HepG2 (cell line): ENCODE data around the gene PXMP2. TPM values are rescaled to one million over a fixed set of nuclear protein-coding genes. Genes with fewer than 3 reads are reported as not detected.
A peak's percentile ranks its signal among the peaks of the same experiment; 100 is the strongest.

Experiments
- FOXA3 ChIP-seq: IDR thresholded peaks from 2 replicates; pipeline ENCODE4 v1.6.1; 2016; ENCODE audit warnings: missing genetic modification reagents, missing compliant biosample characterization
- NCOR1 ChIP-seq: fragments of 200-600 bp; sonication (generic); IDR thresholded peaks from 2 replicates; pipeline ENCODE4 v1.7.0; 2017; ENCODE audit warnings: antibody characterized with exemption, low read length, borderline replicate concordance
- SCMH1 ChIP-seq: sonication (generic); formaldehyde crosslinking; IDR thresholded peaks from 2 replicates; pipeline ENCODE4 v1.9.0; 2021; ENCODE audit warnings: missing genetic modification reagents, mild to moderate bottlenecking, borderline replicate concordance
- SMYD3 ChIP-seq: sonication (generic); formaldehyde crosslinking; IDR thresholded peaks from 2 replicates; pipeline ENCODE4 v1.8.1; 2023; ENCODE audit warnings: mild to moderate bottlenecking, missing genetic modification reagents
- ZBTB7B ChIP-seq: sonication (generic); formaldehyde crosslinking; IDR thresholded peaks from 2 replicates; pipeline ENCODE4 v1.4.0; 2020; ENCODE audit warnings: missing genetic modification reagents
- ZNF496 ChIP-seq: sonication (generic); formaldehyde crosslinking; IDR thresholded peaks from 2 replicates; pipeline ENCODE4 v1.8.1; 2023; ENCODE audit warnings: mild to moderate bottlenecking, moderate library complexity, missing genetic modification reagents; ENCODE audit not compliant: insufficient replicate concordance
- ZNF850 ChIP-seq: sonication (generic); formaldehyde crosslinking; conservative IDR thresholded peaks from 2 replicates; pipeline ENCODE4 v1.9.0; 2021; ENCODE audit warnings: mild to moderate bottlenecking, missing genetic modification reagents
- polyA plus RNA-seq, 8 experiments: library from polyadenylated mRNA; depleted of rRNA in 3 of 8; stranded (reverse) in 7 of 8; unstranded in 1 of 8; fragments of >200 nt; fragmentation: Illumina TruSeq in 4 of 8; extraction: Trizol in 4 of 8; gene quantifications; 2 replicates each; pipeline versions ENCODE4 v1.2.1 to v1.2.3, GENCODE V29; 2011 to 2016; ENCODE audit warnings: low read depth in 4 of 8, missing spikeins in 1 of 8, mixed read lengths in 1 of 8; ENCODE audit not compliant: insufficient read depth in 1 of 8
- total RNA-seq, 5 experiments: library from RNA; depleted of rRNA; stranded (reverse); fragments of >200 nt; fragmentation: Illumina TruSeq; extraction: Trizol; gene quantifications; 2 replicates each; pipeline ENCODE4 v1.2.3, GENCODE V29; 2016; ENCODE audit warnings: low read depth in 1 of 5
- TF ChIP-seq, protein P1 (sequence below): sonication (generic); formaldehyde crosslinking; IDR thresholded peaks from 2 replicates; pipeline ENCODE4 v1.4.0; 2020; ENCODE audit warnings: missing genetic modification reagents, borderline replicate concordance
- TF ChIP-seq, protein P2 (sequence below): sonication (generic); formaldehyde crosslinking; IDR thresholded peaks from 2 replicates; pipeline ENCODE4 v1.8.1; 2022; ENCODE audit warnings: mild to moderate bottlenecking, missing genetic modification reagents
- TF ChIP-seq, protein P3 (sequence below): sonication (generic); formaldehyde crosslinking; IDR thresholded peaks from 2 replicates; pipeline ENCODE4 v1.5.0; 2020; ENCODE audit warnings: mild to moderate bottlenecking, missing genetic modification reagents
- TF ChIP-seq, protein P4 (sequence below): sonication (generic); formaldehyde crosslinking; IDR thresholded peaks from 2 replicates; pipeline ENCODE4 v1.8.0; 2022; ENCODE audit warnings: missing genetic modification reagents, mild to moderate bottlenecking, moderate library complexity, borderline replicate concordance
- TF ChIP-seq, protein P5 (sequence below): sonication (generic); formaldehyde crosslinking; conservative IDR thresholded peaks from 2 replicates; pipeline ENCODE4 v1.4.0; 2020; ENCODE audit warnings: mild to moderate bottlenecking, missing genetic modification reagents, moderate library complexity

Gene PXMP2
- total and polyA plus RNA-seq, 2 of the 13 experiments (the other 11 are each of a cell fraction or from before 2014, with no cell fraction given) = 25.5 to 42.9 TPM

DNA sequence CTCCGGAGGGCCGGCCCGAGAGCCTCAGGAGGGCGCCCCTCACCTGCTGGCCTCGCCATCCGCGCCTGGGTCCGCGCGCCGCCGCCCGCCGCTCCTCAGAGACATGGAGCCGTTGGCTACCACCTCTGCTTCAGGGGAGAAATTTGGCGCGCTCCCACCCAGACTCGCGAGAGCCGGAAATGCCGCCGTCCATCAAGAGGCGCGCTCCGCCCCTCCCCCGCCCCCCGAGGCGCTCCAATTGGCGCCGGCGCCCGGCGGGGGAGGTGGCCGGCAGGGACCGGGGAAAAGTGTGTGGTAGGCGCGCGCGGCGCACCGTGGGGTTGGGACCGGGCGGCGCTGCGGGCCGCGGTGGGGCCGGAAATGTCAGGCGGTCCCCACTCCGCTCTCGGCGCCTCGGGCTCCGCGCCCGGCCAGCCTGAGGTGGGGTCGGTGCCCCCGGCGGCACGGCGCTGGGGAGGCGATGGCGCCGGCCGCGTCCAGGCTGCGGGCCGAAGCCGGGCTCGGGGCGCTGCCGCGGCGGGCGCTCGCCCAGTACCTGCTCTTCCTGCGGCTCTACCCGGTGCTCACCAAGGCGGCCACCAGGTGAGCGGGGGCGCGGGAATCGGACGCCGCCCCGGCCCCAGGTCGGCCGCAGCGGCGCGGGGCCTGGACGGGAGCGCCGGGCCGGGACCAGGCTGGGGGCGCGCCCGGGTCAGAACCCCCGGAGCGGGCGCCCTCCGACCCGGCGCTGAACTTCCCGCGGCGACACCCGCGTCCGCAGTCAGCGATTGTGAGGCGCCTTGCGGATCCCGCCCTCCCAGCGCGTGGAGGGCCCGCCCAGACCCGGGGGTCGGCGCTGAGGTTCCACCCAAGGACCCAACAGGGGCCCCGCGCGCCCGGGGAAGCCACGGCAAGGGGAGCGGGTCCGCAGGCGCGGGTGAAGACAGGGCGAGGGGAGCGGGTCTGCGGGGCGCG is at the start of gene PXMP2, which contains the start of gene POLE (continued):
- TF ChIP-seq NCOR1 (no peak; the same call in 1 of the 2 replicates), SCMH1 (CRISPR knock-in tag) (no peak), ZNF496 (CRISPR knock-in tag) (no peak), ZBTB7B (CRISPR knock-in tag) (no peak), FOXA3 (CRISPR knock-in tag) (peak; percentile 33; the same call in 1 of the 2 replicates), ZNF850 (no peak; the same call in 1 of the 2 replicates), SMYD3 (CRISPR knock-in tag) (no peak)
- TF ChIP-seq, protein P1, sequence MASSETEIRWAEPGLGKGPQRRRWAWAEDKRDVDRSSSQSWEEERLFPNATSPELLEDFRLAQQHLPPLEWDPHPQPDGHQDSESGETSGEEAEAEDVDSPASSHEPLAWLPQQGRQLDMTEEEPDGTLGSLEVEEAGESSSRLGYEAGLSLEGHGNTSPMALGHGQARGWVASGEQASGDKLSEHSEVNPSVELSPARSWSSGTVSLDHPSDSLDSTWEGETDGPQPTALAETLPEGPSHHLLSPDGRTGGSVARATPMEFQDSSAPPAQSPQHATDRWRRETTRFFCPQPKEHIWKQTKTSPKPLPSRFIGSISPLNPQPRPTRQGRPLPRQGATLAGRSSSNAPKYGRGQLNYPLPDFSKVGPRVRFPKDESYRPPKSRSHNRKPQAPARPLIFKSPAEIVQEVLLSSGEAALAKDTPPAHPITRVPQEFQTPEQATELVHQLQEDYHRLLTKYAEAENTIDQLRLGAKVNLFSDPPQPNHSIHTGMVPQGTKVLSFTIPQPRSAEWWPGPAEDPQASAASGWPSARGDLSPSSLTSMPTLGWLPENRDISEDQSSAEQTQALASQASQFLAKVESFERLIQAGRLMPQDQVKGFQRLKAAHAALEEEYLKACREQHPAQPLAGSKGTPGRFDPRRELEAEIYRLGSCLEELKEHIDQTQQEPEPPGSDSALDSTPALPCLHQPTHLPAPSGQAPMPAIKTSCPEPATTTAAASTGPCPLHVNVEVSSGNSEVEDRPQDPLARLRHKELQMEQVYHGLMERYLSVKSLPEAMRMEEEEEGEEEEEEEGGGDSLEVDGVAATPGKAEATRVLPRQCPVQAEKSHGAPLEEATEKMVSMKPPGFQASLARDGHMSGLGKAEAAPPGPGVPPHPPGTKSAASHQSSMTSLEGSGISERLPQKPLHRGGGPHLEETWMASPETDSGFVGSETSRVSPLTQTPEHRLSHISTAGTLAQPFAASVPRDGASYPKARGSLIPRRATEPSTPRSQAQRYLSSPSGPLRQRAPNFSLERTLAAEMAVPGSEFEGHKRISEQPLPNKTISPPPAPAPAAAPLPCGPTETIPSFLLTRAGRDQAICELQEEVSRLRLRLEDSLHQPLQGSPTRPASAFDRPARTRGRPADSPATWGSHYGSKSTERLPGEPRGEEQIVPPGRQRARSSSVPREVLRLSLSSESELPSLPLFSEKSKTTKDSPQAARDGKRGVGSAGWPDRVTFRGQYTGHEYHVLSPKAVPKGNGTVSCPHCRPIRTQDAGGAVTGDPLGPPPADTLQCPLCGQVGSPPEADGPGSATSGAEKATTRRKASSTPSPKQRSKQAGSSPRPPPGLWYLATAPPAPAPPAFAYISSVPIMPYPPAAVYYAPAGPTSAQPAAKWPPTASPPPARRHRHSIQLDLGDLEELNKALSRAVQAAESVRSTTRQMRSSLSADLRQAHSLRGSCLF (CRISPR knock-in tag) = no peak
- TF ChIP-seq, protein P2, sequence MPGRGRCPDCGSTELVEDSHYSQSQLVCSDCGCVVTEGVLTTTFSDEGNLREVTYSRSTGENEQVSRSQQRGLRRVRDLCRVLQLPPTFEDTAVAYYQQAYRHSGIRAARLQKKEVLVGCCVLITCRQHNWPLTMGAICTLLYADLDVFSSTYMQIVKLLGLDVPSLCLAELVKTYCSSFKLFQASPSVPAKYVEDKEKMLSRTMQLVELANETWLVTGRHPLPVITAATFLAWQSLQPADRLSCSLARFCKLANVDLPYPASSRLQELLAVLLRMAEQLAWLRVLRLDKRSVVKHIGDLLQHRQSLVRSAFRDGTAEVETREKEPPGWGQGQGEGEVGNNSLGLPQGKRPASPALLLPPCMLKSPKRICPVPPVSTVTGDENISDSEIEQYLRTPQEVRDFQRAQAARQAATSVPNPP = peak; percentile 51; the same call in 1 of the 2 replicates
- TF ChIP-seq, protein P3, sequence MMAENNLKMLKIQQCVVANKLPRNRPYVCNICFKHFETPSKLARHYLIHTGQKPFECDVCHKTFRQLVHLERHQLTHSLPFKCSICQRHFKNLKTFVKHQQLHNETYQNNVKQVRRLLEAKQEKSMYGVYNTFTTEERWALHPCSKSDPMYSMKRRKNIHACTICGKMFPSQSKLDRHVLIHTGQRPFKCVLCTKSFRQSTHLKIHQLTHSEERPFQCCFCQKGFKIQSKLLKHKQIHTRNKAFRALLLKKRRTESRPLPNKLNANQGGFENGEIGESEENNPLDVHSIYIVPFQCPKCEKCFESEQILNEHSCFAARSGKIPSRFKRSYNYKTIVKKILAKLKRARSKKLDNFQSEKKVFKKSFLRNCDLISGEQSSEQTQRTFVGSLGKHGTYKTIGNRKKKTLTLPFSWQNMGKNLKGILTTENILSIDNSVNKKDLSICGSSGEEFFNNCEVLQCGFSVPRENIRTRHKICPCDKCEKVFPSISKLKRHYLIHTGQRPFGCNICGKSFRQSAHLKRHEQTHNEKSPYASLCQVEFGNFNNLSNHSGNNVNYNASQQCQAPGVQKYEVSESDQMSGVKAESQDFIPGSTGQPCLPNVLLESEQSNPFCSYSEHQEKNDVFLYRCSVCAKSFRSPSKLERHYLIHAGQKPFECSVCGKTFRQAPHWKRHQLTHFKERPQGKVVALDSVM (CRISPR knock-in tag) = 0 out of 2 replicates have a peak, but pooled peaks have one; percentile 30
- TF ChIP-seq, protein P4, sequence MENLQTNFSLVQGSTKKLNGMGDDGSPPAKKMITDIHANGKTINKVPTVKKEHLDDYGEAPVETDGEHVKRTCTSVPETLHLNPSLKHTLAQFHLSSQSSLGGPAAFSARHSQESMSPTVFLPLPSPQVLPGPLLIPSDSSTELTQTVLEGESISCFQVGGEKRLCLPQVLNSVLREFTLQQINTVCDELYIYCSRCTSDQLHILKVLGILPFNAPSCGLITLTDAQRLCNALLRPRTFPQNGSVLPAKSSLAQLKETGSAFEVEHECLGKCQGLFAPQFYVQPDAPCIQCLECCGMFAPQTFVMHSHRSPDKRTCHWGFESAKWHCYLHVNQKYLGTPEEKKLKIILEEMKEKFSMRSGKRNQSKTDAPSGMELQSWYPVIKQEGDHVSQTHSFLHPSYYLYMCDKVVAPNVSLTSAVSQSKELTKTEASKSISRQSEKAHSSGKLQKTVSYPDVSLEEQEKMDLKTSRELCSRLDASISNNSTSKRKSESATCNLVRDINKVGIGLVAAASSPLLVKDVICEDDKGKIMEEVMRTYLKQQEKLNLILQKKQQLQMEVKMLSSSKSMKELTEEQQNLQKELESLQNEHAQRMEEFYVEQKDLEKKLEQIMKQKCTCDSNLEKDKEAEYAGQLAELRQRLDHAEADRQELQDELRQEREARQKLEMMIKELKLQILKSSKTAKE (CRISPR knock-in tag) = no peak; the same call in 1 of the 2 replicates
- TF ChIP-seq, protein P5, sequence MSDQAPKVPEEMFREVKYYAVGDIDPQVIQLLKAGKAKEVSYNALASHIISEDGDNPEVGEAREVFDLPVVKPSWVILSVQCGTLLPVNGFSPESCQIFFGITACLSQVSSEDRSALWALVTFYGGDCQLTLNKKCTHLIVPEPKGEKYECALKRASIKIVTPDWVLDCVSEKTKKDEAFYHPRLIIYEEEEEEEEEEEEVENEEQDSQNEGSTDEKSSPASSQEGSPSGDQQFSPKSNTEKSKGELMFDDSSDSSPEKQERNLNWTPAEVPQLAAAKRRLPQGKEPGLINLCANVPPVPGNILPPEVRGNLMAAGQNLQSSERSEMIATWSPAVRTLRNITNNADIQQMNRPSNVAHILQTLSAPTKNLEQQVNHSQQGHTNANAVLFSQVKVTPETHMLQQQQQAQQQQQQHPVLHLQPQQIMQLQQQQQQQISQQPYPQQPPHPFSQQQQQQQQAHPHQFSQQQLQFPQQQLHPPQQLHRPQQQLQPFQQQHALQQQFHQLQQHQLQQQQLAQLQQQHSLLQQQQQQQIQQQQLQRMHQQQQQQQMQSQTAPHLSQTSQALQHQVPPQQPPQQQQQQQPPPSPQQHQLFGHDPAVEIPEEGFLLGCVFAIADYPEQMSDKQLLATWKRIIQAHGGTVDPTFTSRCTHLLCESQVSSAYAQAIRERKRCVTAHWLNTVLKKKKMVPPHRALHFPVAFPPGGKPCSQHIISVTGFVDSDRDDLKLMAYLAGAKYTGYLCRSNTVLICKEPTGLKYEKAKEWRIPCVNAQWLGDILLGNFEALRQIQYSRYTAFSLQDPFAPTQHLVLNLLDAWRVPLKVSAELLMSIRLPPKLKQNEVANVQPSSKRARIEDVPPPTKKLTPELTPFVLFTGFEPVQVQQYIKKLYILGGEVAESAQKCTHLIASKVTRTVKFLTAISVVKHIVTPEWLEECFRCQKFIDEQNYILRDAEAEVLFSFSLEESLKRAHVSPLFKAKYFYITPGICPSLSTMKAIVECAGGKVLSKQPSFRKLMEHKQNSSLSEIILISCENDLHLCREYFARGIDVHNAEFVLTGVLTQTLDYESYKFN = no peak
